Left ventricle myocardium inferior (tissue), 1 donor: Measurements from ENCODE around the gene DUSP7. TPM values are rescaled to one million over a fixed set of nuclear protein-coding genes. Genes with fewer than 3 reads are reported as not detected.

Experiments used
- DNase-seq: peaks from one replicate; pipeline ENCODE4 v3.0.0-alpha.2; 2020
- H3K27ac ChIP-seq: fragments of 200-600 bp; replicated peaks from 2 replicates; pipeline ENCODE4 v1.8.0; 2021
- H3K27me3 ChIP-seq: fragments of 200-600 bp; 2 replicates; pipeline ENCODE4 v1.8.0; 2021; ENCODE audit warnings: low read depth
- H3K36me3 ChIP-seq: fragments of 200-600 bp; 2 replicates; pipeline ENCODE4 v1.8.0; 2021
- H3K4me1 ChIP-seq: fragments of 200-600 bp; 2 replicates; pipeline ENCODE4 v1.8.0; 2021
- H3K4me3 ChIP-seq: fragments of 200-600 bp; 2 replicates; pipeline ENCODE4 v1.8.0; 2021; ENCODE audit warnings: mild to moderate bottlenecking, moderate library complexity
- H3K9me3 ChIP-seq: fragments of 200-600 bp; replicated peaks from 2 replicates; pipeline ENCODE4 v1.8.0; 2021
- intact Hi-C: fragments of 100-400 bp; cut with micrococcal nuclease; formaldehyde crosslinking; loops from one replicate; pipeline ENCODE4 v1.11.0; 2022
- total RNA-seq: library from RNA; stranded (reverse); fragmentation: NEBNext Ultra II Directional; extraction: Animal tissue kit (Norgen Biotek cat#: 25700); gene quantifications from one replicate; pipeline ENCODE4 v1.2.1, GENCODE V29; 2021
- TF ChIP-seq, protein P1 (sequence below): fragments of 200-600 bp; IDR thresholded peaks from 2 replicates; pipeline ENCODE4 v1.8.0; 2021; ENCODE audit warnings: antibody characterized with exemption, mild to moderate bottlenecking, borderline replicate concordance
- donor health status: DM: no; HTN: yes; CAD: no; lungs with severe emphysema.

The DUSP7 gene
- total RNA-seq, 1 donor from 2014 or later, result 23.1 TPM

DNA sequence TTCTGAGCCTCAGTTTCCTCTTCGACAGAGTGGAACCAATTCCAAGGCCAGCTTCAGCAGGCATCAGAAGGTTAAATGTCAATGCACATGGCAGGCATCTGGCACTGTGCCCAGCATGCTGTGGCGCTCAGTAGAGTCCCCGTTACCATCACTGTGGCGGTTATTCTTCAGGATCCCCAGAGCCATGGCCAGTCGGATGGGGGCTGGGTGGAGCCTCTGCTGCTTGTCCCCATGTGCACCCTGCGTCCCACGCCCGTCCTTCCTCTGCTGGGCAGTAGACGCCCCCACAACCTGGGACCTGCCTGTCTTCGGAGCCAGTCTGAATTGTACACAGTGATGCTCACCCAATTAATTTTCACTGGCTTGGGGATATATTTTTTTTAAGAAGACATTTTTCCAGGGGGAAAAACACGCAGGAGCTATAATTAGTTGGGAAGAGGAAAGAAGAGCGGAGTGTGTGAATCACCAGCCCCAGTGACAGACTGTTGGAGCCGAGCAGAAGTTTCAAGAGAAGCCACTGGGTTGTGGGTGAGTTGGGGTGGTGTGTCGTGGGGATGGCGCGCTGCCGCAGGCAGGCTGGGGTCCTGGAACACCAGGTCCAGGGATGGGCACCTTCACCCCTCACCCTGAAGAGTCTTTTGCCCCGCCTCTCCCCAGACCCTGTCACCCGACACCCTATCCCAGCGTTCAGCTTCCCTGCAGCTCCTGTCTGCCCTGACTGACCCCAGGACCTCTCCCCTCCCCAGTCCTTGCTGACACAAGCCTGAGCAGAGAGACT, 33.9 kb downstream of the DUSP7 start:
- Histone ChIP-seq H3K36me3 (no peaks in the 10 kb centered on the region), H3K27me3 (no peaks in the 10 kb centered on the region), H3K9me3 (no peaks in the 10 kb centered on the region), H3K4me1 (peaks cover 96% of the 10 kb centered on the region), H3K27ac (peak overlapping the region; percentile 92), H3K4me3 (peak overlapping the region; percentile 65)
- TF ChIP-seq, protein P1, sequence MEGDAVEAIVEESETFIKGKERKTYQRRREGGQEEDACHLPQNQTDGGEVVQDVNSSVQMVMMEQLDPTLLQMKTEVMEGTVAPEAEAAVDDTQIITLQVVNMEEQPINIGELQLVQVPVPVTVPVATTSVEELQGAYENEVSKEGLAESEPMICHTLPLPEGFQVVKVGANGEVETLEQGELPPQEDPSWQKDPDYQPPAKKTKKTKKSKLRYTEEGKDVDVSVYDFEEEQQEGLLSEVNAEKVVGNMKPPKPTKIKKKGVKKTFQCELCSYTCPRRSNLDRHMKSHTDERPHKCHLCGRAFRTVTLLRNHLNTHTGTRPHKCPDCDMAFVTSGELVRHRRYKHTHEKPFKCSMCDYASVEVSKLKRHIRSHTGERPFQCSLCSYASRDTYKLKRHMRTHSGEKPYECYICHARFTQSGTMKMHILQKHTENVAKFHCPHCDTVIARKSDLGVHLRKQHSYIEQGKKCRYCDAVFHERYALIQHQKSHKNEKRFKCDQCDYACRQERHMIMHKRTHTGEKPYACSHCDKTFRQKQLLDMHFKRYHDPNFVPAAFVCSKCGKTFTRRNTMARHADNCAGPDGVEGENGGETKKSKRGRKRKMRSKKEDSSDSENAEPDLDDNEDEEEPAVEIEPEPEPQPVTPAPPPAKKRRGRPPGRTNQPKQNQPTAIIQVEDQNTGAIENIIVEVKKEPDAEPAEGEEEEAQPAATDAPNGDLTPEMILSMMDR, result no peak
- peak; percentile 69 for DNase-seq
- intact Hi-C loops, result no loop called here

DNA sequence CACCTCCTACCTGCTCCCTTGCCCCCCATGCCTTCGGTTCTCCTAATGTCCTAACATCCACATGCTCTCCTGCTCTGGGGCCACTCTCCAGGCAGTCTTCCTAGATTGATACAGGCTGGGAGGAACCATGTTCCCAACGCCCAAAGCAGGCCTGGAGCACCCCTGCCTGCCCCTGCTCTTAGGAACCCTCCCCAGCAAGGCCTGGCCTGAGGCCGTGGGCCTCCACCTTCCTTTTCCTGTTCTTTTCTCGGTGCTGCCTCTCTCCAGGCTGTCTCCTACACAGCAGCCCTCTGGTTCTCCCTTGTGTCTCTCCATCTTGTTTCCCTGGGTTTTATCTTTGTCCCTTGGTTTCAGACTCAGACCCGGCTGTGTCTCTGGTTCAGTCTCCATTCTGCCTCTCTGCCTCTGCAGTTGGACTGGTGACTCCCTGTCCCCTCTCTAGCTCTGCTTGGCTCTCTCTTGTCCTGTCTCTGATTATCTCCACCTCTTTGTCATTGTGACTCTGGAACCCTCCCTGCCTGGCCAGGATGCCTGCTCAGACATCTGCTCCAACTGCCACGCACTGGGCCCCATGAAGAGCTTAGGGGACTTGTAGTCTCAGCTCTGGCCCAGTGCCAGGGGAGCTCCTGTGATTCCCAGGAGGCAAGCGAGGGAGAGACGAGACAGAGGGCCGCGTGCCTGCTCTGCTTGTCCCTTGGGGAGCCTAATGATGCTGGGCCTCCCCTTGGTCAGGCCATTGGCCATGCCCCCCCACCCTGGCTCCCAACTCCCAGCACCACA, 34.7 kb downstream of the DUSP7 start:
- Histone ChIP-seq H3K27me3 (no peaks in the 10 kb centered on the region), H3K9me3 (no peaks in the 10 kb centered on the region), H3K27ac (peak overlapping the region; percentile 92), H3K4me3 (peak overlapping the region; percentile 65), H3K36me3 (no peaks in the 10 kb centered on the region), H3K4me1 (peaks cover 99% of the 10 kb centered on the region)
- TF ChIP-seq, protein P1, result no peak
- DNase-seq, result peak; percentile 81
- intact Hi-C loops, result no loop called here

DNA sequence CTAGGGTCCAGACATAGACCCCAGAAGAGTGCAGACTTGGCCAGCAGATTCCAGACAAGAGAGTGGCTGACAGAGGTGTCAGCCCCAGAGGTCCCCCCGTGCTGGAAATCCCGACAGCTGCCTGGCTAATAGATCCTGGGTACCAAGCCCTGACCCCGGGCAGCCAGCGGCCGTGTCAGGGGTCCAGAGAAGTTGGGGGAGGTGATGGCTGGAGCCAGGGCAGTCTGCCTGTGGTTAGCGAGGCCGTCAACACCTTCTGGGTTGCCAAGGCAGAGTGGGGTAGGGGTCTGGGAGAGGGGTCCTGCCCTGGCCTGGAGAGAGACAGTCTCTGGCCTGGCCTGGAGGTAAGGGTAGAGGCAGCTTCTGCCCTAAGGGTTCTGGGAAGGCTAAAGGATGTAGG, 35.6 kb downstream of the DUSP7 start:
- TF ChIP-seq, protein P1, result no peak
- Histone ChIP-seq H3K9me3 (no peaks in the 10 kb centered on the region), H3K27ac (peak overlapping the region; percentile 92), H3K4me3 (no peak overlapping the region), H3K4me1 (peaks cover 99% of the 10 kb centered on the region), H3K36me3 (no peaks in the 10 kb centered on the region), H3K27me3 (no peaks in the 10 kb centered on the region)
- DNase-seq, result no peak
- intact Hi-C loops, result no loop called here

DNA sequence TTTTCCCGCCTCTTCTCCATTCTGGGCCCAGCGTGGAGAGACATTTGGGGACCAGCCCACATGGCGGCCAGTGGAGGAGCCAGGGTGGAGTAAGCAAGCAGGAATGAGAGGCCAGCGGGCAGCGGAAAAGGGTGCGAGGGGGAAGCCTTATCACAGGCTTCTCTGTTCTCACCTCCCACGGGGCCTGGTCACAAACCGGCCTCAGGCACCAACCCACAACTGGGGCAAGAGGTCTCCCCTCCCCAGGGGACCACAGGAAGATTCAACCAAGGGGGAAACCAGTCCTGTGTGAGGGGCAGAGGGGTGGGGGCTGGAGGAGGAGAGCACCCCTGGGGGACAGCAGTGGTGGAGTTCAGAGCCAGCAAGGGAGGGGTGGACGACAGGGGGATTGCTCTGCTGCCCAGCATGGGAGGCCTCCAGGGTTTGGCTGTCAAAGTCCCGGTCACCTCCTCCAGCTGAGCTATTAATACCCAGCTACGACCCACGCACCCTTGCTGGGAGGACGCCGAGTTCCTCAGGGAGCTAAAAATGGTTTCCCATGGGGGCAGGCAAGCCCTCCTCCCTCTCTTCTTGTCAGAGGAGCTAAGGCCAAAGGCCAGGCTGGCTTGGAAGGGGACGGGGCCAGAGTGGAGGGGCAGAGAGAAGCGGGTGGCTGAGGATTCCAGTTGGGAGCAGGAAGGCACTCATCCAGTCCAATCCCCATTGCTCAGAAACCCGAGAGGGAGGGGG, 36.9 kb downstream of the DUSP7 start:
- Histone ChIP-seq H3K27me3 (no peaks in the 10 kb centered on the region), H3K4me3 (peak overlapping the region; percentile 7), H3K4me1 (peaks cover 99% of the 10 kb centered on the region), H3K36me3 (no peaks in the 10 kb centered on the region), H3K27ac (peak overlapping the region; percentile 92), H3K9me3 (no peaks in the 10 kb centered on the region)
- peak; percentile 86 for DNase-seq
- intact Hi-C loops, result no loop called here
- TF ChIP-seq, protein P1, result no peak

DNA sequence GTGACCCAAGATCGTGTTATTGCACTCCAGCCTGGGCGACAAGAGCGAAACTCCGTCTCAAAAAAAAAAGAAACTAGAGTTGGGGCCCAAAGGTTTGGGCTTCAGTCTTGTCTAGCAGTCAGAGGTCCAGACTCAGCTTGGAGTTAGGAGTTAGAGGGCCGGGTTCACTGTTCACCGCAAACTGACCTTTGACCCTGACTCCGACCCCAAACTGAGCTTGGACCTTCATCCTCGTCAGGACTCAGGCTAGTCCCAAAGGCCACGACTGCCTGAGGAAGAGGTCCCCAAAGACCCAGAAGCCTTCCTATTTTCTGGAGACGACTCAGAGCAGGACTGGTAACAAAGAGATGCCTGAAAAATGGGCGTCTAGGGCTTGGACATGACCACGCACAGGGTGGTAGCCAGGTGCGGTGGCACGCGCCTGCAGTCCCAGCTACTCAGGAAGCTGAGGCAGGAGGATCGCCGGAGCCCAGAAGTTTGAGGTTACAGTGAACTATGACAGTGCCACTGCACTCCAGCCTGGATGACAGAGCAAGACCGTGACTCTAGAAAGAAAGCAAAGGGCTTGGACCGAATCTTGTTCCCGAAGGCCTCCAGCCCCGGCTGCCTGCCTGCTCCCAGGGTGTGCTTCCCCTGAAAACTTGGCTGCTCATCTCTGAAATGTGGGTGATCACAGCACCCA, 37.9 kb downstream of the DUSP7 start:
- Histone ChIP-seq H3K9me3 (no peaks in the 10 kb centered on the region), H3K4me1 (peaks cover 93% of the 10 kb centered on the region), H3K36me3 (no peaks in the 10 kb centered on the region), H3K4me3 (no peak overlapping the region), H3K27me3 (no peaks in the 10 kb centered on the region), H3K27ac (peak overlapping the region; percentile 92)
- DNase-seq, result no peak
- TF ChIP-seq, protein P1, result no peak
- intact Hi-C loops, result no loop called here
